ENCODE measurements around the gene SPOCD1.
A peak's percentile ranks its signal among the peaks of the same experiment; 100 is the strongest.

The SPOCD1 gene

DNA sequence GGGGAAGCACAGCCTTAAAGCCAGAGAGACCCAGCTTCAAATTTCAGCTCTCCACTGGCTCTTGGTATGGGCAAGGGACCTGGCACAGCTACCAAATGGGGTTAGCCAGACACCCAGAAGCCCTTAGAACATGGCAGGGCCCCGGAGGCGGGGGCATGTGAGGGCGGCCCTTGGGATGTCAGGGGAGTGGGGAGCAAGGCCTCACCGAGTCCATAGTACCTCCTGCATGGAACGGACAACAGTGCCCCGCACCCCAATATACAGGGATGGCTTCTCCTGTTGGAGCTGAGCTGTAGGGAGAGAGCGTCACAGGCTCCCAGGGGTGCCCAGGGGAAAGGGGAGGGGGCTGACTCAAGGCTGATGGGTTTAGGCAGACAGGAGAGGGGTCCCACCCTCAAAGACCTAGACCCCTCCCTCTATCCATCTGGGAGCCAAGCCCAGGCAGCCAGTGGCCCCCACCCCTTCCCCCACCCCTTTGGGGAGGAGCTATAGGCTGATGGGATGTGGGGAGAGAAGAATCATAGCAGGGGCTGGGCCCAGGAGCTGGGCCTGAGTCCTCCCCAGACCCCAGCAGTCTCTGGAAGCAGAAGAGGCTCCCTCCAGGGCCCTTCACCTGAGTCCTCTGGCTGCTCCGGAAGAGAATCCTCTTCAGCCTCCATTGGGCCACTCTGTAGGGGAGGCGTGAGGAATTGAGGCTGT lies 16.5 kb downstream of the SPOCD1 start:
- DNase-seq: no peak

DNA sequence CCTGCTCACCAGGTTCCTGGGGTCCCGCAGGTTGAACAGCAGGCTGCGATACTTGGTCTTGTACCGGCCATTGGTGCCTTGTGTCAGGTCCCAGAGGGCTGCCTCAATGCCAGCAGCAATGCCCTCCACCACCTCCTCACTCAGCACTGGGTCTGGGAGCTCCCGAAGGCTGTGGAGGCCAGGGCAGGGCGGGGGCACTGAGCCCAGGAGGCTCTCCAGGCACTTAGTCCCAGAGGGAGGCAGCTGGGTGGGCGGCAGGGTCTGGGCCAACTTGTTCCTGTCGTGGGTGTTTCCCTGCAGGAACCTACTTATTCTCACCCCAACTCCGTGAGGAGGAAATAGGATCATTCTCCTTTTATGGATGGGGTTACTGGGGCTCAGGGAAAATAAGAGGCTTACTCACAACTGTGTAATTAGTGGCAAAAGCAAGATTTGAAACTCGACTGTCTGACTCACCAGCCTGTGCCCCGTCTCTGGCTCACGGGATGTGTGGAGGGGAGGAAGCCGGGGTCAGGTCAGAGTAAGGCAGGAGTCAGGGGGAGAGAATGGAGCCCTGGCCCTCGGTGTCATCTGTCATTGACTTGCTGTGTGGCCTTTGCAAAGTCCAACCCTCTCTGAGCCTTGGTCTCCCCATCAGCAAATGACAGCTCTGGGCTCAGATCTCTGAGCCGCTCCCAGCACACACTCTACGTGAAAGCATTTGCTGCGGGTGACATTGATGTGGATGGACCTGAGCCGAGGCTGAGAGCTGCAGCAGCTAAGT lies 17.2 kb downstream of the SPOCD1 start:
- DNase-seq: no peak

DNA sequence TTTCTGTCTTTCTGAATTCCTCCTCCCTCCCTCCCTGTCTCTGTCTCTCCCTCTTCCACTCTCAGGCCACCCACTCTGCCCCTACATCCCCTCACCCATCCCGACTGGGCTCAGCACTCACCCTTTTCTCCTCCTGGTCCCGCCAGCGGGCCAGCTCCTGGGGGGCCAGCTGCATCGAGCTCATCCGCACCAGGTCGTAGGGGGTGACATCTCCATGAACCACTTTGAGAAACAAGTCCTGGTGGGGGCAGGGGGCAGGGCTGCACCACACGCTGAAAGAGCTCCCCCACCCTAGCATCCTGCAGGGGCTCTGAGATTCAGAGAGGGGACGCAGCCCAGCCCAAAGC lies 17.8 kb downstream of the SPOCD1 start:
- DNase-seq: no peak

DNA sequence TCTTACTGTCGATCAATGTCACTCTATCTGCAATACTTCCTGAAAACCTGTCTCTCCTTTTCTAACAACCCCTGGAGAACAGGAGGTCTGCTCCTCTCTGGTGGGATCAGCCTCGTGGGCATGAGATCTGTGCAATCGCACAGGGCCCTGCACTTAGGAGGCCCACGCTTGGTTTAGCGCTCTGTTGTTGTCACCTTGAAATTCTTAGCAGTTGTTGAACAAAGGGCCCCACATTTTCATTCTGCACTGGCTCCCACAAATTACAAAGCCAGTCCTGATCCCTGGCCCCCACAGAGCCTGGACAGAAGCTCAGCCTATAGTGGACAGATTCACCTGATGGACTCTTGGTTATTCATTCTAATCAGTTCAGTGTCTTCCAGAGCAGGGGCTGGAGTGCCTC lies 18.6 kb downstream of the SPOCD1 start:
- no peak for DNase-seq

DNA sequence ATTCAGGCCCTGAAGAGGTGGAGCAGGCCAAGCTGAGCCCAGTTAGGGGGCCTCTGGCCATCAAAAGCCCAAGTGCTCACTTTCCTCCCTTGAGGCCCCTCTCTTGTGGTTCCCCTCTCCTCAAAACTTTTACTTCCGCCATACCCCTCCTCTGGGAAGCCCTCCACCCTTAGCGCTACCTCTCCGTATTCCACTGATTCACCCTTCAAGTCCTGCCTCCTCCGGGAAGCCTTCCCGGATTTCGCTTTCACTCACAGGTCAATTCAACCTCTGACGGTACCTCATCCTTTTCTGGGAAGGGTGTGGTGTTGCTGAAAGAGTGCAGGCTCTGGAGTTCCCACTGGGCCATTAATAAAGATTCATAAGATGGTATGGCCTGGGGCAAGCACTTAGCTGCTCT lies 19.1 kb downstream of the SPOCD1 start:
- DNase-seq: no peak

DNA sequence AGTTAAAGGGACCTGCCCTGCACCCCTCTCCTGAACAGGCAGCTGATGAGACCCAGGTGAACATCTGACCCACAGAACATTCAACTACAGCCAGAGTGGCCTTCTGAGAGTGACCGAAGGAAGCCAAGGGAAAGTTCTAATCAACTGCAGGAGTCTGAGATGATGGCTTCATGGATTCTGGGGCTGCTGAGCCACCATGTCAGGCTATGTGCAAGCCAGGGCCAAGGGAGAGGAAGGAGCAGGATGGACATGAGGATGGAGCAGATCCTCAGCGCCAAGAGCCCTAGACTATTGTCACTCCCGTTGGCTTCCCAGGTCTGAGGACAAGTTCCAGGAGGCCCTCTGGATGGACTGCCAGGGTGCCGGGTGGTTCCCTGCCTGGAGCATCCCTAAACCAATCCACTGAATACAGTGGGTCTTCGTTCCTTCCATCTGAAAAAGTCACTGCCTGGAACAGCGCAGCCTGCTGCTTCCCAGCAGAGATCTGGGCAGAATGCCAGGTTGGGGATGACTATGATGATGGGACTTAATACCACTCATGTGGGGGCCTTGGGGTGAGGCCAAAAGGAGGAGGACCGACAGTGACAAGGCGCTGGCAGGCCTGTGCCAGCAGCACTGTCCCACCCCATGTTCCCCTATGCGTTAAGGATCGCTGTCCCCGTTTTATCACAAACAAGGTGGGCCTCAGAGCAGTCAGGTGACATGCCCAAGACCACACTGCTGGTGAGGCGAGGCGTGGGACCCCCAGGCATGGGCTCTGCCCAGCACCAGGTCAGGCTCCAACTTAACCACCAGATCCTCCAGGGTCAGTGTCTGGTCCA lies 19.8 kb downstream of the SPOCD1 start:
- DNase-seq: no peak

DNA sequence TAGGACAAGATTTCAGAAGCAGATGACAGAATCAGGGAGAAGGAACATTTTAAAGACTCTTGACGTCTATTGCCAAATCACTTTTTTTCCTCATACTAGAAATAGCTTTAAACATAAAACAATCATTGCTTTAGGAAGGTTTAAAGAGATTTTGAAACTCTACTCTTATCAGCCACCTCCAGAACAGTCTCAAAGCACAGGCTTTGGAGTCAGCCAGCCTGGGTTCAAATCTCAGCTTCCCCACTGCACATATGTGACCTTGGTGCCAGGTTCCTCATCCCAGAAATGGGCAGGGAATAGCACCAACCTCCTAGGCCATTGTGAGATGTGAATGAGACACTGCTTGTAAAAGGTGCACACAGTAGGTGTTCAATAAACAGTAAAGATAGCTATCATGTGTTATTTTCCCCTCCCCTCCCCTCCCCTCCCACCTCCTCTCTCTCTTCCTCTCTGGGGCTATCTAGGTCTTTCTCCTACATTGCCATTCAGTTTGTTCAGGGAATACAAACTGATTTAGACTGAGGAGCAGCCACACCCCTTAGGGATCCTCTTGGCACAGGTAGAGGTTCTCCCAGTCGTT lies 20.6 kb downstream of the SPOCD1 start:
- no peak for DNase-seq

DNA sequence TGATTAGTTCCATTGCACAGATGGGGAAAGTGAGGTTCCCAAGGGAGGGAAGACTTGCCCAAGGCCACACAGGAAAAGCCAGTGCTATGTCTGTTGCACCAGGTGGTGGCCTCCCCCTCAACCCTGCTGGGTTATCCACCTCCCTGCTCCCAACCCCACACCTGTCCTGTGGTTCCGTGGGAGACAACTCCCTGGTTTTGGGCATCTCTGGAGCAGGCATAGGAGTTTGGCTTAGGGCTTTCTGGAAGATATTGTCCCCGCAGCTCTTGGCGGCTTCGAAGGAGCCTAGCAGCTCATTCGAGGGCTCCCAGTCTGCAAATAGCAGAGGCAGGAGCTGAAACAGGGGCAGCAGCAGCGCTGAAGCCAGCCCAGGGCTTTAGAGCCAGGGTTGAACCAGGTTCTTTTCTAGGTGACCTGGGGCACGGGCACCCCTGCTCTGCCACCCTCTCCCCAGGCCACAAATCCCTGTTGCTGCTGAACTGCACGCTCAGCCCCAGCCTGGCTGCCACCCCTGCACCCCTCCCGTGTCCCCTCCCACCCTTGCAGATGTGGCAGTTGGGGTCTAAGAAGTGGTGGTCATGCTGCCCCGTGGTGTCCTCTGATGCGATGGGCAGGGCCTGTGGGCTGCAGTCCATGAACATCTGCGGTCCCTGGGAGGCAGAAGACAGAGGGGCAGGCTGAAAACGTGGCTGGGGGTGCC lies 22.1 kb downstream of the SPOCD1 start:
- DNase-seq: no peak

DNA sequence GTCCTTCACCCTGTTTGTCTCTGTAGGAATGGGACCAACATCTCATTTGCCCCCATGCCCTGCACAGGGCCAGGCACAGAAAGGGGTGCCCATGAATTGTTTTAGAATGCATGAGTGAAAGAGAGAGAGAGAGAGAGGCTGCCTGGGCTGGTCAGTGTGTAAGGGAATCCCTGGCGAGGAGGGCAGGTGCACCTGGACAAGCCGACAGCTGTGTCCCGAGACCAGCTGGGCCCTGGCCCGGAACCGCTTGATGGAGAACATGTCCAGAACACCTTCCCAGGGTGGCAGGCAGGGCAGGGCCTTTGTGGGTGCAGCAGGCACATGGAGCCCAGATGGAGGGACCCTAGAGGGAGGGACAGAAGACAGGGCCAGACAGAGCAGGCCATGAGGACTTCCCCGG lies 22.7 kb downstream of the SPOCD1 start:
- no peak for DNase-seq

DNA sequence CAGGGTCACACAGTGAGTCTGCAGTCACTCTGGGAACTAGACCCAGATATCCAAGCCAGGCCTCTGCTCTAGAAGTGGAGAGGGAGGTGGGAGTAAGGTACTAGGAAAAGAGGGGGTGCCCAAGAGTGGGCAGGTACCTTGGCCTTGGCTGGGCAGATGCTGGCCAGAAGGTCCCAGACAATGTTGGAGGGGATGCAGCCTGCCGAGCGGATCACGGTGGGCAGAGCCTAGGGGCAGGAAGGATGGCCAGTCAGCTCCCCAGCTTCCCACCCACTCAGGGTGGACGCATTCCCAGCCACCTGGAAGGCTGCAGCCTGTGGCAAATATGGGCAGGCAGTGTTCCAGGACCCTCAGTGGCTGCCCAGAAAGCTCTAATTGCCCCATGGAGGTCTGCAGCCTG lies 23.3 kb downstream of the SPOCD1 start:
- DNase-seq: no peak

DNA sequence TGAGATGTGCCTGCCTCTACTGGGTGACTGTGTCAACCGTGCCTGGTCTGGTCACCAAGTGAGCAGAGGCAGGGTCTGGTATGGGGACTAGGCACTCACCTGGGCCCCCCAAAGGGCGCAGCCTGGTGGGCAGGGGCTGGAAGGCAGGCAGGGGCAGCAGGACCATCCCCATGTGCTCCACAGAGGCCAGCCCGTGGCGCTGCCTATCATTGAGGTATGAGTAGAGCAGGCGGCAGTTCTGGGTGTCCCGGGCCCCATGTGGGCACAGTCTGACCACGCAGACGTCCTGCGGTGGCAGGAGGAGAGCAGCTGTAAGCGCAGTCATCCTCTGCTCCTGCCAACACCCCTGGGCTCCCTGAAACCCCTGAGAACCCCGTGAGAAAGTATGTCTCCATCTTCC lies 23.7 kb downstream of the SPOCD1 start:
- no peak for DNase-seq

DNA sequence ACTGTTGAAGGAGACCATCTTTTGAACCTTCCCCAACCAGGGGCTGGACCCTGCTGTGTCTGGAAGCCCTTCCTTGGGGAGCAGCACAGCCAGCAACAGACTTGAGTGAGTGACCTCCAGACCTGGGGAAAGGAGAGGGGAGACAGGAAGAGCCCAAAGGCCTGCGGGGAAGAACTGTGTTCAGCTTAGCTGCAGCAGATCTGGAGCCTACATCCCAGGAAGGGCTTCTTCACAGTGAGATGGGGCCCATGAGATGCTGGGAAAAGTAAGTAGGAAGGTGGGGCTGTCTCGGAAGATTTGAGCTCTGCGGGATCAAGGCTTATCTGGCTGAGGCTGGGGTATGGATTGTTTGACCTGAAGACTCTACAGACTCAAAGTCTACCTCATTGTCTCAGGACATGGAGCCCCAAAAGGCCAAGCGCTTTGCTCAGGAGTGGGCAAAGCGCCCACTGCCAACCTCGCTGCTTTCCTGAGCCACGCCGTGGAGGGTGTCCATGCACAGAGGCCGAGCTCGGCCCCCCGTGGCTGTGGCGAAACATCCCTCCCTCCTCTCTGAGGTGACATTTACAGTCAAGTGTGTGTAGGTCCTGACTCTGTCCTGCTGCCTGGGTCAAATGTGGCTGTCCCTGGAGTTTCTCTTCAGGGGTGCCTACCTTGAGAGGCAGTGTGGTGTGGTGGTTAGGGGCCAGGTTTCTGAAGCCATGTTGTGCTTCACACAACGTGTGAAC lies 24.5 kb downstream of the SPOCD1 start:
- DNase-seq: no peak

DNA sequence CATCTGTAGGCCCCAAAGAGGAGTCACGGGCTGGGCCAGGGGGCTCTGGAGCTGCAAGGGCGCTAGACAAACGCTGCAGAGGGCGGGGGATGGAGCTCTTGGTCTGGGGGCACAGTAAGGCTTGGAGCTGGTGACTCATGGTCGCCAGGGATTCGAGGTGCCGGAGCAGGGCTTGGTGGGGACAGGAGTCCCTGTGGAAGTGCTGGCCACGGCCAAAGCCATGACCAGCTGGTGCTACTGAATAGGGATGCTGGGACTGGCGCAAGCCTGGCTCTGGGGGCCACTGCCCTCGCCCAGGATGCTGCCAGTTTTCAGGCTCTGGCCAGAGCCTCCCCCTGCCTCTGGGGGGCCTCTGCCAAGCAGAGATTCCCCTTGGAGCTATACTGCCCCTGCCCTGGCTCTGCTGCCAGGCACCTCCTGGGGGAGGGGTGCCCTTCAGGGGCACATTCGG lies 25.2 kb downstream of the SPOCD1 start:
- DNase-seq: no peak

DNA sequence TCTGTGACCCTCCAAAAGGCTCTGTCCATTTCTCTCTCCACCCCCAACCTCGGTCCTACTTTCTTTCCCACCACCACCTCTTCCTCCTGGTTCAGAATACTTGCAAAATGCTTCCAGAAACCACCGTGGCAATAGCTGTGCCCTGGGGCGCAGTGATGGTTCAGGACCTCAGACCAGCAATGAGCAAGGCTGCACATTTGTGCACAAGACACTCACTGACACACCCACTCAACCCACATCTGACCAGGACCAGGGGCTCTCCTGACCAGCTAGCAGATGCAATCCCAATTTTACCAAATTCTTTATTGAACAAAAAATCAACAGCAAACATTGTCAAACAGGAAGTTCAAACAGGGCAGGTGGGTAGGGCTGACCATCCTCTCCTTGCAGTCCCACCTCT lies 25.7 kb downstream of the SPOCD1 start:
- no peak for DNase-seq

DNA sequence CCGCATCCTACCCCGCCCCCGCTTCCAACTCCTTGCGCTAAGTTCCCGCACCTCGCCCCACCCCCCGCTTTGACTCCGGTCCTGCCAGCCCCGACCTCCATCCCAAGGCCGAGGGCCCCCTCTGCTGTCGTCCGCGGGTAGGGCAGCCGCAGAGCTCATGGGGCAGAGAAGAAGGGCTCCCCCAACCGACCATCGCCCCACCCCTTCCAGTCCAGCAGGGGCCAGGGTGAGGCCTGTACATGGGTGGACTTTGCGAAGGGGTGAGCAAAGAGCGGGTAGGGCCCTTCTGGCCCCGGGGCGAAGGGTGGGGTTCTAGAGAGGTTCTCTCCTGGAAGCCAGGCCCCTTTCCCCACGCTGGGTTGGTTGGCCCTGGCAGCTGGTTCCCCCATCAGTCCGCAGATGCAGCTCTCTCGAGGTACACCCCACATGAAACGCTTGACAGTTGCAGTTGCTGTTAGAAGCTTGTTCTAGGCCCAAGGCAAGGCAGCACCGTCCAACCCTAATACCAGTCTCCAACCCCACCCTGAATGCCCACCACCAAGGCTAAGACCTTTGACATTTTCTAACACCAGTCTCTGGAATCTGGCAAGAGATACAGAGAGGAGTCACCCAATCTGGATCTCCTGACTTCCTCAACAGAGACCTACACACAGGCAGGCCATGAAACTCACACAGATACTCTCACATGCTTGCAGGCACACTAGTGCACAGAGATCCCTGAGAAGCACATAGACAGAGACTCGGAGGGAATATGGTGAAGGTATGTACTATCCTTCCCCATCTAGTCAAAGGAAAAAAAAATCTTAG lies 26.4 kb downstream of the SPOCD1 start:
- DNase-seq: peak; percentile 18

DNA sequence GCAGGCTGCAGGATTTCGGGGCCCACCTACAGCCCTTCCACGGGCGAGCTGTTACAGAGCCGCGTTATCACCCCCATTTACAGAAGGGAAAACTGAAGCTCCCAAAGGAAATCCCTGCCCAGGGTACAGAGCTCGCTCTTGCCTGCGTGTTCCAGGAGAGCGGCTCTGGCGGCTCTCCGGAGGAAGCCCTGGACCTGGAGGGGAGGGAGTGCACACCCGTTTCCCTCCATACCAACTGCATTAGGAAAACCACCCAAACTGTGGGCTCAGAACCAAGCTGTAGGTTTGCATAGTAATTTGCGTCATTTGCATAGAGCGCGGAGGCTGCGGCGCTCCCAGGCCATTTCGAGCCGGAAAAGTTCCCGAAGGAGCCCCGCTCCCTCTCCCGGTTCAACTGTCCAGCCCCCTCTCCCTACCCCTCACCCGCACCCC lies 27.0 kb downstream of the SPOCD1 start:
- DNase-seq: no peak

DNA sequence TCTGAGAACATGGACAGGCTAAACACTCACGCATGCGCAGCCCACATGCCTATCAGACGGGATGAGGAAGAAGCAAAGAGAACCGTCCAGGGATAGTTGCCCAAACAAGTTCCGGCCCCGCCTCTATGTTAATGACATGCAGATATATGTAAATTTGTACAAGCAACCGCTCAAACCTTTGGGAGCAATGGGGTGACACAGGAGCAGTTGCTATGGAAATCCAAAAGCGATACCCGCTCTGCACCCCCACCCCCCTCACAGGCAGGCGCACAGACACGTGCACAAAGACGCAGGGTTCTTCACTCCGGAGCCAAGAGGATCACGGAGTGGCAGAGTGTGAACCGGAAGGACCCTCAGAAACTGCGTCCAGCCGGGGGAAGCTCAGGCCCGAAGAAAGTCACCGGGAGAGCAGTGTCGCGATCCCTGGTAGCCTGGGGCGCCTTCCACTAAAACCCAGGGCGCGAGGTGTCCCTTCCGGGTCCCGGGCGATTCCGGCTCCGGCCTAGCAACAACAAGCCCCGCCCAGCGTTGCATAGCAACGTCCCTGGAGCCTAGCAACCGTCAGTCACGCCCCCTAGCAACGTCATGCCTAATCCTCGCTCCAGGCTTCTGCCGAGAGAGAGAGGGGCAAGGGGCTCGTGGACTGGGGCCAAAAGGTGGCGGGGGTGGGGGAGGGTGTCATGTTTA lies 27.5 kb downstream of the SPOCD1 start:
- DNase-seq: no peak

DNA sequence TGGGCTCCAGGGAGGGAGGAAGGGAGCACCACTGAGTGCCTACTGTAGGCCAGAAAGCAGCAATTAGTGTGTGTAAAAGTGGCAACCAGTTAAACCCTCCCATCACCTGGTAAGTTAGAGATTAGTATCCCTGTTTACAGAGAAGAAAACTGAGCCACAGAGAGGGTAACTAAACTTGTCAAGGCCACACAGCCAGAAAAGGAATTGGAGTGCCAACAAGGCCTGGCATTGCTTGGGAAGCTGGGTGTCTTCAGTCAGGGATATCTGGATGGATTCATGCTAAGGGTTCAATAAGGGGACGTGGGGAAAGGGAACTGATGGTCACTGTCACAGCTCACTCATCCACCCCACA lies 28.1 kb downstream of the SPOCD1 start:
- no peak for DNase-seq

DNA sequence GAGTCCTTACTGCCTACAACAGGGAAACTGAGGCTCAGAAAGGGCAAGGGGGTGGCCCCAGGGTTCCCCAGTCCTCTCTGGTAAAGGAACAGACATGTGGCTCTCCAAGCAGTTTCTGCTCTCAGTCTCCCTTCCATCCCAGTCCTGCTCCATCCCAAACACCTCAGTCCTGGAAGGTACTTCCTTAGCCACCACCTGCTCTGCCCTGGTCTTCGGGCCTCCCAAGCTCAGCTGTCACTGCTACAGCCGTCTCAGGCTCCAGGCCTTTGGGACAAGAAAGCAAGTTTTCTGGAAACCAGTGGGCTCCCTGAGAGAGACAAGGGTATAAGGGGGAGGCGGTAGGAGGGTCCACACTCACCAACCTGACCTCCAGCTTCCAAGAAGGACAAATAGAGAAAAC lies 28.6 kb downstream of the SPOCD1 start:
- DNase-seq: no peak

DNA sequence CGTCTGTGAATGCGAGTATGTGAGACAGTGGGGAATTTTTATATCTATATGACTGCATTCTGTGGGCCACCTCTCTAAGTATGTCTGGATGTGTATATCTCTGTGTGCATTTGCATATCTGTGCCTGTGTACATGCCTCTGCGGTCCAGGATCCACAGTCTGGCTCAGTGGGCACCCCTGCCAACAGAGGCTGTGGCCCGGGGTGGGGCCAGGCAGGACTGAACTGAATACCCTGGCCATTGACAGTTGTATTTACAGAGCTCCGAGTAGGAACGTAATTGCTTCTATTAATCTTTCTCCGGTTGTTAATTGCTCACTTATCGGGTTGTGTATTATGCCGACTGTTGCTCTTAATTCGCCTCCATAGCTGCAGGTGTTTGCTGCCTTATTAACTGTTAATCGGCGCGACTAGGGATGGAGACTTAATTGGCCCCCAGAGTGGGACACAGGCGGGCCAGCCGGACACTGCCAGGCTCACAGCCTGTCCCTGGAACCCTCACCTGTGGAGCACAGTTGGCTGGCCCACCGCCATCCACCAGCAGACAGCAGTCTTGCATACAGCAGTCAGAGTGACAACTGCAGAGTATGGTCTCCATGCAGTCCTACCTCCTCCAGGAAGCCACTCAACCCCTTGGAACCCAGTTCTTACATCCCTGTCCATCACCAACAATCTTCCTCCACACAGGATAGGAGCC lies 29.3 kb downstream of the SPOCD1 start:
- no peak for DNase-seq
